Liver (tissue), 2 donors: ENCODE data around the gene VAV3.

Experiments
- CTCF ChIP-seq: fragments of 150-350 bp; IDR thresholded peaks from 2 replicates; pipeline ENCODE4 v1.5.1; 2017; ENCODE audit warnings: improper control_type of control experiment, low read depth, low read length; ENCODE audit not compliant: missing input control
- TF ChIP-seq, protein P1 (sequence below): IDR thresholded peaks from 2 replicates; pipeline ENCODE4 v1.6.1; 2016; ENCODE audit warnings: antibody characterized with exemption
- donor health status: healthy.

DNA sequence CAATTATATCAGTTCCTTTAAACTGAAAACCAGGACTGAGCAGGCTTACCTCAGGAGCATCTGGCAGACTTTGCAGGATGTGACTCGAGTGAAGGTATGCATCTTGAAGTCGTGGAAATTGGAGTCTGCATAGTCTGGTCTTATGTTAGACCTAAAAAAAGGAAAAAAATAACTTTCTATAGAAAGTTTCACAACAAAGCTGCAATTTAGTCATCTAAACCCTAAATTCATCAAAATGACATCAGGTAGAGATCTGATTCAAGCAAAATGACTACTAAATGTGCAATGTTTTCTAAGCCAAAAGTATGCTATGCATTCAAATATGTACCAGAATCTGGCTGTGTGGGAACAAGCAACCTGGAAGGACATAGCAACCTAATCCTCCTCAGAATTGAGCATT lies 260.1 kb downstream of the VAV3 start:
- no peak for TF ChIP-seq CTCF
- TF ChIP-seq, protein P1, sequence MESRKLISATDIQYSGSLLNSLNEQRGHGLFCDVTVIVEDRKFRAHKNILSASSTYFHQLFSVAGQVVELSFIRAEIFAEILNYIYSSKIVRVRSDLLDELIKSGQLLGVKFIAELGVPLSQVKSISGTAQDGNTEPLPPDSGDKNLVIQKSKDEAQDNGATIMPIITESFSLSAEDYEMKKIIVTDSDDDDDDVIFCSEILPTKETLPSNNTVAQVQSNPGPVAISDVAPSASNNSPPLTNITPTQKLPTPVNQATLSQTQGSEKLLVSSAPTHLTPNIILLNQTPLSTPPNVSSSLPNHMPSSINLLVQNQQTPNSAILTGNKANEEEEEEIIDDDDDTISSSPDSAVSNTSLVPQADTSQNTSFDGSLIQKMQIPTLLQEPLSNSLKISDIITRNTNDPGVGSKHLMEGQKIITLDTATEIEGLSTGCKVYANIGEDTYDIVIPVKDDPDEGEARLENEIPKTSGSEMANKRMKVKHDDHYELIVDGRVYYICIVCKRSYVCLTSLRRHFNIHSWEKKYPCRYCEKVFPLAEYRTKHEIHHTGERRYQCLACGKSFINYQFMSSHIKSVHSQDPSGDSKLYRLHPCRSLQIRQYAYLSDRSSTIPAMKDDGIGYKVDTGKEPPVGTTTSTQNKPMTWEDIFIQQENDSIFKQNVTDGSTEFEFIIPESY = no peak
